Smooth muscle cell (in vitro differentiated cells): ENCODE data around the gene OR8B4. TPM values are rescaled to one million over a fixed set of nuclear protein-coding genes. Genes with fewer than 3 reads are reported as not detected.

ENCODE experiments used
- DNase-seq: peaks from one replicate; lab custom pipeline; 2025; ENCODE audit not compliant: unreplicated experiment; lab: John Stamatoyannopoulos, UW
- H2AFZ ChIP-seq: fragments of 200-600 bp; sonication (generic); 2 replicates; pipeline ENCODE4 v1.6.0; 2016; ENCODE audit warnings: antibody characterized with exemption, low read depth, mild to moderate bottlenecking
- H3F3A ChIP-seq: fragments of 200-600 bp; sonication (generic); 2 replicates; pipeline ENCODE4 v1.6.0; 2017; ENCODE audit warnings: antibody characterized with exemption, low read depth
- H3K27ac ChIP-seq: fragments of 200-600 bp; sonication (generic); 2 replicates; pipeline ENCODE4 v1.5.1; 2016; ENCODE audit warnings: low read depth, mild to moderate bottlenecking
- H3K27me3 ChIP-seq: fragments of 200-600 bp; sonication (generic); 2 replicates; pipeline ENCODE4 v1.6.1; 2016; ENCODE audit warnings: low read depth, mild to moderate bottlenecking
- H3K36me3 ChIP-seq: fragments of 200-600 bp; sonication (generic); 2 replicates; pipeline ENCODE4 v1.5.1; 2016; ENCODE audit warnings: low read depth
- H3K4me1 ChIP-seq: fragments of 200-600 bp; sonication (generic); 2 replicates; pipeline ENCODE4 v1.5.1; 2016; ENCODE audit warnings: low read depth
- H3K4me2 ChIP-seq: fragments of 200-600 bp; sonication (generic); 2 replicates; pipeline ENCODE4 v1.6.0; 2016; ENCODE audit warnings: mild to moderate bottlenecking
- H3K4me3 ChIP-seq: fragments of 200-600 bp; sonication (generic); 2 replicates; pipeline ENCODE4 v1.5.1; 2016; ENCODE audit warnings: mild to moderate bottlenecking
- H3K79me2 ChIP-seq: fragments of 200-600 bp; sonication (generic); 2 replicates; pipeline ENCODE4 v1.6.0; 2016; ENCODE audit warnings: low read depth, mild to moderate bottlenecking
- H3K9ac ChIP-seq: fragments of 200-600 bp; sonication (generic); 2 replicates; pipeline ENCODE4 v1.6.0; 2016; ENCODE audit warnings: low read depth
- H3K9me3 ChIP-seq: fragments of 200-600 bp; sonication (generic); replicated peaks from 2 replicates; pipeline ENCODE4 v1.5.1; 2016; ENCODE audit warnings: low read depth
- H4K20me1 ChIP-seq: fragments of 200-600 bp; sonication (generic); 2 replicates; pipeline ENCODE4 v1.6.0; 2016; ENCODE audit warnings: low read depth
- CTCF ChIP-seq: fragments of 200-600 bp; sonication (generic); IDR thresholded peaks from 2 replicates; pipeline ENCODE4 v1.5.1; 2017; ENCODE audit warnings: borderline replicate concordance, mild to moderate bottlenecking, antibody characterized with exemption; ENCODE audit not compliant: insufficient read depth, poor library complexity, severe bottlenecking
- WGBS: methylation state at CpG from one replicate; pipeline ENCODE4 v1.1.7; 2016; ENCODE audit warnings: low lambda C conversion rate; 5-methylcytosine and 5-hydroxymethylcytosine counted together
- polyA plus RNA-seq: library from polyadenylated mRNA; unstranded; fragments of >200 nt; fragmentation: Nextera tagmentation; extraction: Ambion mirVana; gene quantifications from 2 replicates; pipeline ENCODE4 v1.2.1, GENCODE V29; 2016
- total RNA-seq: library from RNA; depleted of rRNA; stranded (reverse); fragments of >200 nt; gene quantifications from 2 replicates; pipeline ENCODE4 v1.2.3, GENCODE V29; 2014

Gene OR8B4
- total and polyA plus RNA-seq, 2 experiments from 2014 or later = not detected

GRCh38 chr11:124376280-124376679 is 48.4 kb downstream of the OR8B4 start:
- Histone ChIP-seq H3F3A (no peaks in the 10 kb centered on the region), H3K36me3 (no peaks in the 10 kb centered on the region), H3K4me3 (no peak overlapping the region), H2AFZ (no peak overlapping the region), H3K4me2 (no peak overlapping the region), H3K79me2 (no peaks in the 10 kb centered on the region), H3K27ac (no peak overlapping the region), H3K9ac (no peak overlapping the region), H3K9me3 (no peaks in the 10 kb centered on the region), H3K27me3 (no peaks in the 10 kb centered on the region), H4K20me1 (no peaks in the 10 kb centered on the region), H3K4me1 (no peaks in the 10 kb centered on the region)
- TF ChIP-seq CTCF = no peak
- no peak for DNase-seq
- WGBS = 72% methylated on average over 3 of the region's 3 CpGs

Other genes starting within 250 kb of the OR8B4 start
- gene OR10D3, start 241.5 kb downstream of the OR8B4 start, total RNA-seq = not detected in 2 replicates
- gene OR10D3, start 241.5 kb downstream of the OR8B4 start, polyA plus RNA-seq = not detected in 2 replicates
- not detected in 2 replicates for gene OR8G1, start 183.8 kb downstream of the OR8B4 start, total RNA-seq
- not detected in 2 replicates for gene OR8G1, start 183.8 kb downstream of the OR8B4 start, polyA plus RNA-seq
- gene OR8G5, start 168.5 kb downstream of the OR8B4 start, total RNA-seq = not detected in 2 replicates
- not detected in 2 replicates for gene OR8G5, start 168.5 kb downstream of the OR8B4 start, polyA plus RNA-seq
- gene OR8D1, start 110.9 kb downstream of the OR8B4 start, total RNA-seq = not detected in 2 replicates
- not detected in 2 replicates for gene OR8D1, start 110.9 kb downstream of the OR8B4 start, polyA plus RNA-seq
- gene OR8D2, start 104.7 kb downstream of the OR8B4 start, total RNA-seq = not detected in 2 replicates
- gene OR8D2, start 104.7 kb downstream of the OR8B4 start, polyA plus RNA-seq = not detected in 2 replicates
- not detected in 2 replicates for gene OR8B2, start 40.4 kb downstream of the OR8B4 start, total RNA-seq
- gene OR8B2, start 40.4 kb downstream of the OR8B4 start, polyA plus RNA-seq = not detected in 2 replicates
- not detected in 2 replicates for gene OR8B3, start 25.8 kb downstream of the OR8B4 start, total RNA-seq
- gene OR8B3, start 25.8 kb downstream of the OR8B4 start, polyA plus RNA-seq = not detected in 2 replicates
- gene OR8B8, start 20.8 kb upstream of the OR8B4 start, total RNA-seq = 0.04 TPM in 1 of 2 replicates, not detected in the other
- not detected in 2 replicates for gene OR8B8, start 20.8 kb upstream of the OR8B4 start, polyA plus RNA-seq
- gene OR8B12, start 118.8 kb upstream of the OR8B4 start, total RNA-seq = not detected in 2 replicates
- not detected in 2 replicates for gene OR8B12, start 118.8 kb upstream of the OR8B4 start, polyA plus RNA-seq
- not detected in 2 replicates for gene OR8A1, start 145.1 kb upstream of the OR8B4 start, total RNA-seq
- gene OR8A1, start 145.1 kb upstream of the OR8B4 start, polyA plus RNA-seq = not detected in 2 replicates
- not detected in 2 replicates for gene PANX3, start 186.6 kb upstream of the OR8B4 start, total RNA-seq
- gene PANX3, start 186.6 kb upstream of the OR8B4 start, polyA plus RNA-seq = not detected in 2 replicates
- 23.4 and 30.6 TPM in 2 replicates for gene TBRG1, start 198.0 kb upstream of the OR8B4 start, total RNA-seq
- 28.5 and 28.9 TPM in 2 replicates for gene TBRG1, start 198.0 kb upstream of the OR8B4 start, polyA plus RNA-seq
- 12.5 and 14.1 TPM in 2 replicates for gene SIAE, start 248.9 kb upstream of the OR8B4 start, total RNA-seq
- 9.7 and 11.5 TPM in 2 replicates for gene SIAE, start 248.9 kb upstream of the OR8B4 start, polyA plus RNA-seq
- 6.1 and 12.2 TPM in 2 replicates for gene SPA17, start 249.0 kb upstream of the OR8B4 start, total RNA-seq
- gene SPA17, start 249.0 kb upstream of the OR8B4 start, polyA plus RNA-seq = 7.4 and 9.2 TPM in 2 replicates